H1 (cell line): ENCODE results near the gene SLC15A4. TPM values are rescaled to one million over a fixed set of nuclear protein-coding genes. Genes with fewer than 3 reads are reported as not detected.
"Not testable (repeated sequence)": the region's sequence is repeated elsewhere in the genome, so short reads cannot be mapped to it uniquely, and the experiment has no call there.

Experiments
- CTCF ChIA-PET: fragments of 300-600 bp; sonication (Branson Sonifier 250); formaldehyde crosslinking; loops from one replicate; lab custom pipeline; 2021; ENCODE audit not compliant: partially characterized antibody; lab: Charles Lee
- POLR2A ChIA-PET: fragments of 300-600 bp; sonication (Branson Sonifier 250); formaldehyde crosslinking; loops from one replicate; lab custom pipeline; 2021; ENCODE audit warnings: inconsistent platforms; ENCODE audit not compliant: partially characterized antibody; lab: Charles Lee
- DNase-seq, 2 experiments: peaks; one replicate each; pipeline versions ENCODE4 v3.0.0 to v3.0.0-alpha.2; 2010 to 2022; ENCODE audit warnings: low spot score in 2 of 2, low read depth in 1 of 2, mixed read lengths in 1 of 2
- FAIRE-seq: peaks from 2 replicates; lab custom pipeline; 2011; peaks lifted over from hg19 to GRCh38; lab: Jason Lieb, UNC
- H2AFZ ChIP-seq: 2 replicates; pipeline ENCODE4 v1.8.1; 2012; ENCODE audit warnings: low read length, inconsistent platforms
- H2AK5ac ChIP-seq: 2 replicates; pipeline ENCODE4 v1.6.1; 2013; ENCODE audit warnings: low read depth, low read length
- H2BK120ac ChIP-seq: replicated peaks from 2 replicates; pipeline ENCODE3; 2013; ENCODE audit warnings: low read depth, low read length, inconsistent platforms
- H2BK12ac ChIP-seq: 2 replicates; pipeline ENCODE4 v1.6.1; 2013; ENCODE audit warnings: low read depth, low read length
- H2BK15ac ChIP-seq: 2 replicates; pipeline ENCODE4 v1.6.1; 2013; ENCODE audit warnings: low read length
- H2BK20ac ChIP-seq: 2 replicates; pipeline ENCODE4 v1.6.1; 2013; ENCODE audit warnings: low read length
- H2BK5ac ChIP-seq: 2 replicates; pipeline ENCODE4 v1.6.1; 2013; ENCODE audit warnings: low read depth, low read length
- H3K14ac ChIP-seq: 2 replicates; pipeline ENCODE4 v1.6.1; 2013; ENCODE audit warnings: inconsistent platforms; ENCODE audit not compliant: insufficient read length
- H3K18ac ChIP-seq: 2 replicates; pipeline ENCODE4 v1.6.1; 2013; ENCODE audit warnings: low read length; ENCODE audit errors: extremely low read depth
- H3K23ac ChIP-seq: 2 replicates; pipeline ENCODE4 v1.6.1; 2013; ENCODE audit warnings: inconsistent platforms; ENCODE audit not compliant: insufficient read length
- H3K23me2 ChIP-seq: 2 replicates; pipeline ENCODE4 v1.6.1; 2013; ENCODE audit warnings: low read depth, low read length
- H3K27ac ChIP-seq: 2 replicates; pipeline ENCODE4 v1.6.1; 2011; ENCODE audit warnings: low read depth, low read length, inconsistent platforms
- H3K27me3 ChIP-seq, 4 experiments: replicated peaks in 1 of 4; 1 replicate in 1 of 4; 2 replicates in 3 of 4; pipeline versions ENCODE4 v1.6.1 to v1.8.1; 2011 to 2013; ENCODE audit warnings: low read length in 3 of 4, mild to moderate bottlenecking in 3 of 4, inconsistent platforms in 2 of 4, mixed read lengths in 2 of 4, moderate library complexity in 1 of 4; ENCODE audit not compliant: control insufficient read depth in 3 of 4, insufficient read depth in 3 of 4; ENCODE audit errors: extremely low read depth in 1 of 4
- H3K36me3 ChIP-seq, 4 experiments: 2 replicates each; pipeline versions ENCODE4 v1.6.1 to v1.8.1; 2011 to 2013; ENCODE audit warnings: mild to moderate bottlenecking in 4 of 4, low read length in 3 of 4, moderate library complexity in 2 of 4, control low read depth in 1 of 4, inconsistent platforms in 1 of 4; ENCODE audit not compliant: insufficient read depth in 4 of 4, control insufficient read depth in 2 of 4
- H3K4ac ChIP-seq: replicated peaks from 2 replicates; pipeline ENCODE3; 2013; ENCODE audit warnings: low read length, low read depth, mixed read lengths, inconsistent platforms; ENCODE audit not compliant: insufficient read length
- H3K4me1 ChIP-seq, 4 experiments: replicated peaks in 1 of 4; 1 replicate in 1 of 4; 2 replicates in 3 of 4; pipeline versions ENCODE4 v1.6.1 to v1.8.1; 2011 to 2013; ENCODE audit warnings: low read length in 3 of 4, inconsistent platforms in 2 of 4, mixed read lengths in 1 of 4; ENCODE audit not compliant: insufficient read depth in 4 of 4, control insufficient read depth in 3 of 4
- H3K4me2 ChIP-seq, 2 experiments: 2 replicates each; pipeline versions ENCODE4 v1.6.1 to v1.8.1; 2011 to 2013; ENCODE audit warnings: low read depth in 2 of 2, low read length in 2 of 2, control low read depth in 1 of 2, inconsistent platforms in 1 of 2, mild to moderate bottlenecking in 1 of 2; ENCODE audit not compliant: insufficient read depth in 1 of 2
- H3K4me3 ChIP-seq, 4 experiments: fragments of 200-600, 300-600 bp in 1 of 4; sonication (generic), shearing (Covaris generic), sonication (Bioruptor Twin) in 1 of 4; 2 replicates each; pipeline versions ENCODE4 v1.5.1 to v1.8.1; 2011 to 2016; ENCODE audit warnings: low read length in 4 of 4, low read depth in 3 of 4, control low read depth in 2 of 4, inconsistent platforms in 2 of 4, mild to moderate bottlenecking in 2 of 4, mixed read lengths in 1 of 4, moderate library complexity in 1 of 4; ENCODE audit not compliant: insufficient read depth in 2 of 4; ENCODE audit errors: extremely low read depth in 1 of 4
- H3K56ac ChIP-seq: replicated peaks from 2 replicates; pipeline ENCODE3; 2013; ENCODE audit warnings: low read depth, mild to moderate bottlenecking, mixed read lengths, low read length, inconsistent platforms; ENCODE audit not compliant: insufficient read length
- H3K79me1 ChIP-seq: 2 replicates; pipeline ENCODE4 v1.6.1; 2013; ENCODE audit warnings: low read depth, low read length, control low read depth
- H3K79me2 ChIP-seq, 2 experiments: 2 replicates each; pipeline versions ENCODE4 v1.6.1 to v1.8.1; 2012 to 2013; ENCODE audit warnings: low read length in 2 of 2, mild to moderate bottlenecking in 2 of 2, inconsistent platforms in 1 of 2; ENCODE audit not compliant: insufficient read depth in 2 of 2, control insufficient read depth in 1 of 2
- H3K9ac ChIP-seq, 4 experiments: replicated peaks in 1 of 4; 1 replicate in 1 of 4; 2 replicates in 3 of 4; pipeline versions ENCODE4 v1.6.1 to v1.8.1; 2011 to 2013; ENCODE audit warnings: low read depth in 3 of 4, low read length in 3 of 4, control low read depth in 2 of 4, mild to moderate bottlenecking in 2 of 4, moderate library complexity in 2 of 4, inconsistent platforms in 1 of 4; ENCODE audit errors: extremely low read depth in 1 of 4
- H3K9me3 ChIP-seq, 2 experiments: 2 replicates each; pipeline versions ENCODE4 v1.6.1 to v1.8.1; 2012 to 2013; ENCODE audit warnings: mild to moderate bottlenecking in 2 of 2, moderate library complexity in 2 of 2, control low read depth in 1 of 2, inconsistent platforms in 1 of 2, low read depth in 1 of 2, low read length in 1 of 2, mixed read lengths in 1 of 2; ENCODE audit not compliant: insufficient read depth in 2 of 2
- H4K20me1 ChIP-seq, 2 experiments: replicated peaks in 1 of 2; 2 replicates each; pipeline versions ENCODE3 to v1.8.1; 2011 to 2013; ENCODE audit warnings: inconsistent platforms in 2 of 2, low read length in 2 of 2, mild to moderate bottlenecking in 1 of 2; ENCODE audit not compliant: insufficient read depth in 2 of 2, control insufficient read depth in 1 of 2
- H4K5ac ChIP-seq: 2 replicates; pipeline ENCODE4 v1.6.1; 2013; ENCODE audit warnings: low read length, low read depth, mixed read lengths, inconsistent platforms; ENCODE audit not compliant: insufficient read length
- H4K8ac ChIP-seq: 2 replicates; pipeline ENCODE4 v1.8.0; 2013; ENCODE audit warnings: mild to moderate bottlenecking, moderate library complexity, low read length, inconsistent platforms; ENCODE audit not compliant: insufficient read depth; ENCODE audit errors: extremely low read depth
- H4K91ac ChIP-seq: replicated peaks from 2 replicates; pipeline ENCODE3; 2013; ENCODE audit warnings: low read length, mixed read lengths, inconsistent platforms; ENCODE audit not compliant: insufficient read length
- WGBS, 2 experiments: shearing (Covaris generic) in 1 of 2; methylation state at CpG; one replicate each; pipeline versions ENCODE4 v1.1.6 to v1.1.7; 2013 to 2015; ENCODE audit warnings: low lambda C conversion rate in 2 of 2, mixed read lengths in 2 of 2, inconsistent platforms in 1 of 2, low coverage in 1 of 2, missing lambda C conversion rate in 1 of 2; ENCODE audit not compliant: insufficient replicate concordance in 2 of 2, insufficient coverage in 1 of 2, insufficient read length in 1 of 2; ENCODE audit errors: extremely low coverage in 1 of 2, missing lambda C conversion rate in 1 of 2; 5-methylcytosine and 5-hydroxymethylcytosine counted together
- polyA plus RNA-seq, 7 experiments: library from polyadenylated mRNA; depleted of rRNA in 3 of 7; stranded (reverse) in 5 of 7; unstranded in 2 of 7; fragments of >200 nt in 5 of 7; fragments of 200-250 nt in 2 of 7; gene quantifications; 1 replicate in 5 of 7; 2 replicates in 1 of 7; 4 replicates in 1 of 7; pipeline versions ENCODE4 v1.2.1 to v1.2.3, GENCODE V29; 2011 to 2013; ENCODE audit warnings: missing spikeins in 2 of 7, mixed read lengths in 2 of 7
- total RNA-seq: library from RNA; stranded (reverse); fragmentation: NEBNext Ultra II Directional; extraction: Animal tissue kit (Norgen Biotek cat#: 25700); gene quantifications from 2 replicates; pipeline ENCODE4 v1.2.1, GENCODE V29; 2021

Gene SLC15A4
- total and polyA plus RNA-seq, 2 of the 8 experiments (the other 6 are each of a cell fraction or from before 2014, with no cell fraction given), result 22.7 to 26.6 TPM

DNA sequence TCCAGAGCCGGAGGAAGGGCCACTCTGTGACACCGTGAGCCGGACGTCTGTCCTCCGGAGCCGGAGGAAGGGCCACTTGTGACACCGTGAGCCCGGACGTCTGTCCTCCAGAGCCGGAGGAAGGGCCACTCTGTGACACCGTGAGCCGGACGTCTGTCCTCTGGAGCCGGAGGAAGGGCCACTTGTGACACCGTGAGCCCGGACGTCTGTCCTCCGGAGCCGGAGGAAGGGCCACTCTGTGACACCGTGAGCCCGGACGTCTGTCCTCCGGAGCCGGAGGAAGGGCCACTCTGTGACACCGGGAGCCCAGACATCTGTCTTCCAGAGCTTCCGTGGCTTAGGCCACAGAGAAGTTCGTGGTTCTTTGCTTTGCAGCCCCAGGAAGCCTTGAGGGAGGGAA, 22.9 kb upstream of the SLC15A4 start:
- H3K18ac ChIP-seq, H4K91ac ChIP-seq, H3K23me2 ChIP-seq, H3K4me1 ChIP-seq, H3K9me3 ChIP-seq, H2BK5ac ChIP-seq, H3K79me1 ChIP-seq, H3K4ac ChIP-seq, H2AK5ac ChIP-seq, H3K79me2 ChIP-seq, H2BK15ac ChIP-seq, H3K9ac ChIP-seq, H3K36me3 ChIP-seq, H2BK12ac ChIP-seq, H3K56ac ChIP-seq, POLR2A ChIA-PET, CTCF ChIA-PET, DNase-seq, H4K5ac ChIP-seq, H4K20me1 ChIP-seq, H3K4me2 ChIP-seq, H3K27me3 ChIP-seq, H4K8ac ChIP-seq, H2AFZ ChIP-seq, H3K23ac ChIP-seq, H2BK20ac ChIP-seq, H2BK120ac ChIP-seq, H3K27ac ChIP-seq, FAIRE-seq, H3K14ac ChIP-seq, H3K4me3 ChIP-seq: not testable (repeated sequence)
- 97% methylated on average over 10 of the region's 27 CpGs; no CpG with 5 or more reads in 1 of the 2 experiments for WGBS, 2 experiments
